Motor neuron (in vitro differentiated cells): ENCODE measurements around the gene HOXC10. TPM values are rescaled to one million over a fixed set of nuclear protein-coding genes. Genes with fewer than 3 reads are reported as not detected.

Source experiments
- ATAC-seq, 8 experiments: fragments of 200-7000 bp; cut with Tn5 transposase; replicated peaks in 6 of 8; 2 replicates each; pipeline ENCODE4 v1.8.0; 2021; ENCODE audit warnings: mild to moderate bottlenecking in 8 of 8, moderate library complexity in 8 of 8
- H3K27ac ChIP-seq, 2 donors: fragments of 250-450 bp; sonication (Bioruptor Pico); 2 replicates each; pipeline ENCODE4 v1.9.0; 2021; ENCODE audit warnings: antibody characterized with exemption in 2 of 2, mild to moderate bottlenecking in 2 of 2, moderate library complexity in 1 of 2
- H3K4me1 ChIP-seq, 2 donors: fragments of 250-450 bp; sonication (Bioruptor Pico); replicated peaks in 1 of 2; 2 replicates each; pipeline ENCODE4 v1.6.1; 2021; ENCODE audit warnings: antibody characterized with exemption in 2 of 2, mild to moderate bottlenecking in 2 of 2, moderate library complexity in 1 of 2
- H3K4me3 ChIP-seq, 5 donors: fragments of 250-450 bp; sonication (Bioruptor Pico); 2 replicates each; pipeline ENCODE4 v1.9.0; 2021; ENCODE audit warnings: antibody characterized with exemption in 5 of 5, mild to moderate bottlenecking in 5 of 5, moderate library complexity in 4 of 5
- WGBS, 10 experiments: fragments of 450-650 bp; shearing (Covaris generic); methylation state at CpG; one replicate each; pipeline ENCODE4 v1.0.0; 2022; 5-methylcytosine and 5-hydroxymethylcytosine counted together
- in situ Hi-C, 9 experiments: fragments of 400-800 bp; cut with MboI; loops; one replicate each; pipeline ENCODE4 v1.15.0; 2021; ENCODE audit warnings: low sequenced_read_pairs in 9 of 9, low pct_unique_long_range_greater_than_20kb in 2 of 9; ENCODE audit not compliant: unreplicated experiment in 9 of 9
- total RNA-seq, 8 experiments: library from RNA; unstranded; fragments of 300-600 nt; gene quantifications; 2 replicates each; pipeline versions ENCODE4 v1.2.3 to v1.2.4, GENCODE V29; 2022

Gene HOXC10
- total RNA-seq, 8 experiments from 2014 or later = 0.14 to 75.5 (median 1.0) TPM; not detected in 3

GRCh38 chr12:54002915-54003389, 18.0 kb downstream of the HOXC10 start:
- WGBS, 10 experiments = 15 to 100% (median 46%) methylated on average over 3 to 12 of the region's 19 CpGs
- H3K4me3 ChIP-seq = no peak overlapping the region
- no peak overlapping the region for H3K27ac ChIP-seq
- in situ Hi-C loops = loop anchor here in 4 of 9 experiments (10.0 to 25.0 kb wide), 3 partner anchors 202 to 384 kb away; partner anchors contain the start of genes GPR84 (in 2 of the 4) and ZNF385A (in 1 of the 4)
- no peak for ATAC-seq
- H3K4me1 ChIP-seq = peaks cover 7 to 9% of the 10 kb centered on the region in 2 donors

GRCh38 chr12:54003625-54004024, 18.7 kb downstream of the HOXC10 start:
- ATAC-seq = no peak
- H3K4me3 ChIP-seq = no peak overlapping the region
- no peak overlapping the region for H3K27ac ChIP-seq
- WGBS, 10 experiments = 26 to 90% (median 58%) methylated on average over 1 to 3 of the region's 3 CpGs
- in situ Hi-C loops = loop anchor here in 4 of 9 experiments (10.0 to 25.0 kb wide), 3 partner anchors 201 to 384 kb away; partner anchors contain the start of genes GPR84 (in 2 of the 4) and ZNF385A (in 1 of the 4)
- H3K4me1 ChIP-seq = peaks cover 7 to 9% of the 10 kb centered on the region in 2 donors

GRCh38 chr12:54004063-54004840, 19.3 kb downstream of the HOXC10 start:
- H3K27ac ChIP-seq = no peak overlapping the region
- in situ Hi-C loops = loop anchor here in 4 of 9 experiments (10.0 to 25.0 kb wide), 3 partner anchors 201 to 383 kb away; partner anchors contain the start of genes GPR84 (in 2 of the 4) and ZNF385A (in 1 of the 4)
- H3K4me1 ChIP-seq = peaks cover 7 to 13% of the 10 kb centered on the region in 2 donors
- ATAC-seq = no peak
- H3K4me3 ChIP-seq = no peak overlapping the region
- 20 to 67% (median 47%) methylated on average over 1 to 16 of the region's 20 CpGs; no CpG with 5 or more reads in 1 of the 10 experiments for WGBS, 10 experiments

- peak in 2 of 8 experiments; percentile 4 to 7 for ATAC-seq
- Histone ChIP-seq H3K4me3 (no peak overlapping the region), H3K27ac (no peak overlapping the region), H3K4me1 (peaks cover 10 to 17% of the 10 kb centered on the region in 2 donors)
- in situ Hi-C loops = loop anchor here in 4 of 9 experiments (10.0 to 25.0 kb wide), 3 partner anchors 200 to 382 kb away; partner anchors contain the start of genes GPR84 (in 2 of the 4) and ZNF385A (in 1 of the 4)
- 3 to 67% (median 40%) methylated on average over 3 to 9 of the region's 31 CpGs; no CpG with 5 or more reads in 3 of the 10 experiments for WGBS, 10 experiments
Observed at GRCh38 chr12:54004841-54005530, 20.0 kb downstream of the HOXC10 start.

GRCh38 chr12:54005531-54005852, 20.5 kb downstream of the HOXC10 start:
- Histone ChIP-seq H3K27ac (no peak overlapping the region), H3K4me3 (no peak overlapping the region), H3K4me1 (peaks cover 10 to 16% of the 10 kb centered on the region in 2 donors)
- WGBS, 10 experiments = 0 to 52% (median 6%) methylated on average over 1 to 16 of the region's 26 CpGs; no CpG with 5 or more reads in 1 of the 10 experiments
- ATAC-seq = peak in 2 of 8 experiments; percentile 4 to 6
- in situ Hi-C loops = loop anchor here in 4 of 9 experiments (10.0 to 25.0 kb wide), 3 partner anchors 199 to 382 kb away; partner anchors contain the start of genes GPR84 (in 2 of the 4) and ZNF385A (in 1 of the 4)

- in situ Hi-C loops = loop anchor here in 4 of 9 experiments (10.0 to 25.0 kb wide), 3 partner anchors 199 to 381 kb away; partner anchors contain the start of genes GPR84 (in 2 of the 4) and ZNF385A (in 1 of the 4)
- peak; percentile 57 to 87 (median 74) for ATAC-seq
- Histone ChIP-seq H3K4me1 (peaks cover 10 to 13% of the 10 kb centered on the region in 2 donors), H3K4me3 (peak overlapping the region in 2 of 5 donors; percentile 5 to 19), H3K27ac (no peak overlapping the region)
- 2 to 53% (median 12%) methylated on average over 3 to 25 of the region's 39 CpGs; no CpG with 5 or more reads in 2 of the 10 experiments for WGBS, 10 experiments
Observed at GRCh38 chr12:54005853-54006558, 21.1 kb downstream of the HOXC10 start.

- in situ Hi-C loops = loop anchor here in 4 of 9 experiments (10.0 to 25.0 kb wide), 3 partner anchors 198 to 381 kb away; partner anchors contain the start of genes GPR84 (in 2 of the 4) and ZNF385A (in 1 of the 4)
- no peak overlapping the region for H3K4me3 ChIP-seq
- H3K4me1 ChIP-seq = peaks cover 10 to 13% of the 10 kb centered on the region in 2 donors
- 10 to 100% (median 26%) methylated on average over 1 to 8 of the region's 22 CpGs; no CpG with 5 or more reads in 4 of the 10 experiments for WGBS, 10 experiments
- no peak for ATAC-seq
- H3K27ac ChIP-seq = no peak overlapping the region
Observed at GRCh38 chr12:54006559-54007220, 21.7 kb downstream of the HOXC10 start.

GRCh38 chr12:54007538-54008259, 22.8 kb downstream of the HOXC10 start:
- ATAC-seq = peak in 1 of 8 experiments; percentile 4
- WGBS, 10 experiments = 40 to 100% (median 58%) methylated on average over 1 to 2 of the region's 2 CpGs; no CpG with 5 or more reads in 6 of the 10 experiments
- in situ Hi-C loops = loop anchor here in 4 of 9 experiments (10.0 to 25.0 kb wide), 3 partner anchors 197 to 380 kb away; partner anchors contain the start of genes GPR84 (in 2 of the 4) and ZNF385A (in 1 of the 4)
- no peak overlapping the region for H3K27ac ChIP-seq
- no peak overlapping the region for H3K4me3 ChIP-seq
- H3K4me1 ChIP-seq = peaks cover 10 to 13% of the 10 kb centered on the region in 2 donors

GRCh38 chr12:54008260-54008552, 23.3 kb downstream of the HOXC10 start:
- Histone ChIP-seq H3K4me1 (peaks cover 10 to 13% of the 10 kb centered on the region in 2 donors), H3K4me3 (peak overlapping the region in 1 of 5 donors; percentile 51), H3K27ac (no peak overlapping the region)
- ATAC-seq = no peak
- WGBS, 10 experiments = 29 to 57% (median 38%) methylated on average over 1 to 2 of the region's 2 CpGs; no CpG with 5 or more reads in 6 of the 10 experiments
- in situ Hi-C loops = loop anchor here in 4 of 9 experiments (10.0 to 25.0 kb wide), 3 partner anchors 197 to 379 kb away; partner anchors contain the start of genes GPR84 (in 2 of the 4) and ZNF385A (in 1 of the 4)

- Histone ChIP-seq H3K27ac (no peak overlapping the region), H3K4me3 (peak overlapping the region; percentile 18 to 51 (median 28)), H3K4me1 (peaks cover 10 to 13% of the 10 kb centered on the region in 2 donors)
- in situ Hi-C loops = loop anchor here in 4 of 9 experiments (10.0 to 25.0 kb wide), 3 partner anchors 195 to 378 kb away; partner anchors contain the start of genes GPR84 (in 2 of the 4) and ZNF385A (in 1 of the 4)
- 0 to 7% (median 6%) methylated on average over 3 to 12 of the region's 51 CpGs; no CpG with 5 or more reads in 6 of the 10 experiments for WGBS, 10 experiments
- peak; percentile 16 to 71 (median 65) for ATAC-seq
Observed at GRCh38 chr12:54009171-54010052, 24.5 kb downstream of the HOXC10 start.
